Measurements from ENCODE around the gene TNS2.
"Not testable (repeated sequence)": the region's sequence is repeated elsewhere in the genome, so short reads cannot be mapped to it uniquely, and the experiment has no call there.

The TNS2 gene, protein sequence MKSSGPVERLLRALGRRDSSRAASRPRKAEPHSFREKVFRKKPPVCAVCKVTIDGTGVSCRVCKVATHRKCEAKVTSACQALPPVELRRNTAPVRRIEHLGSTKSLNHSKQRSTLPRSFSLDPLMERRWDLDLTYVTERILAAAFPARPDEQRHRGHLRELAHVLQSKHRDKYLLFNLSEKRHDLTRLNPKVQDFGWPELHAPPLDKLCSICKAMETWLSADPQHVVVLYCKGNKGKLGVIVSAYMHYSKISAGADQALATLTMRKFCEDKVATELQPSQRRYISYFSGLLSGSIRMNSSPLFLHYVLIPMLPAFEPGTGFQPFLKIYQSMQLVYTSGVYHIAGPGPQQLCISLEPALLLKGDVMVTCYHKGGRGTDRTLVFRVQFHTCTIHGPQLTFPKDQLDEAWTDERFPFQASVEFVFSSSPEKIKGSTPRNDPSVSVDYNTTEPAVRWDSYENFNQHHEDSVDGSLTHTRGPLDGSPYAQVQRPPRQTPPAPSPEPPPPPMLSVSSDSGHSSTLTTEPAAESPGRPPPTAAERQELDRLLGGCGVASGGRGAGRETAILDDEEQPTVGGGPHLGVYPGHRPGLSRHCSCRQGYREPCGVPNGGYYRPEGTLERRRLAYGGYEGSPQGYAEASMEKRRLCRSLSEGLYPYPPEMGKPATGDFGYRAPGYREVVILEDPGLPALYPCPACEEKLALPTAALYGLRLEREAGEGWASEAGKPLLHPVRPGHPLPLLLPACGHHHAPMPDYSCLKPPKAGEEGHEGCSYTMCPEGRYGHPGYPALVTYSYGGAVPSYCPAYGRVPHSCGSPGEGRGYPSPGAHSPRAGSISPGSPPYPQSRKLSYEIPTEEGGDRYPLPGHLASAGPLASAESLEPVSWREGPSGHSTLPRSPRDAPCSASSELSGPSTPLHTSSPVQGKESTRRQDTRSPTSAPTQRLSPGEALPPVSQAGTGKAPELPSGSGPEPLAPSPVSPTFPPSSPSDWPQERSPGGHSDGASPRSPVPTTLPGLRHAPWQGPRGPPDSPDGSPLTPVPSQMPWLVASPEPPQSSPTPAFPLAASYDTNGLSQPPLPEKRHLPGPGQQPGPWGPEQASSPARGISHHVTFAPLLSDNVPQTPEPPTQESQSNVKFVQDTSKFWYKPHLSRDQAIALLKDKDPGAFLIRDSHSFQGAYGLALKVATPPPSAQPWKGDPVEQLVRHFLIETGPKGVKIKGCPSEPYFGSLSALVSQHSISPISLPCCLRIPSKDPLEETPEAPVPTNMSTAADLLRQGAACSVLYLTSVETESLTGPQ (N-terminal part only)

DNA sequence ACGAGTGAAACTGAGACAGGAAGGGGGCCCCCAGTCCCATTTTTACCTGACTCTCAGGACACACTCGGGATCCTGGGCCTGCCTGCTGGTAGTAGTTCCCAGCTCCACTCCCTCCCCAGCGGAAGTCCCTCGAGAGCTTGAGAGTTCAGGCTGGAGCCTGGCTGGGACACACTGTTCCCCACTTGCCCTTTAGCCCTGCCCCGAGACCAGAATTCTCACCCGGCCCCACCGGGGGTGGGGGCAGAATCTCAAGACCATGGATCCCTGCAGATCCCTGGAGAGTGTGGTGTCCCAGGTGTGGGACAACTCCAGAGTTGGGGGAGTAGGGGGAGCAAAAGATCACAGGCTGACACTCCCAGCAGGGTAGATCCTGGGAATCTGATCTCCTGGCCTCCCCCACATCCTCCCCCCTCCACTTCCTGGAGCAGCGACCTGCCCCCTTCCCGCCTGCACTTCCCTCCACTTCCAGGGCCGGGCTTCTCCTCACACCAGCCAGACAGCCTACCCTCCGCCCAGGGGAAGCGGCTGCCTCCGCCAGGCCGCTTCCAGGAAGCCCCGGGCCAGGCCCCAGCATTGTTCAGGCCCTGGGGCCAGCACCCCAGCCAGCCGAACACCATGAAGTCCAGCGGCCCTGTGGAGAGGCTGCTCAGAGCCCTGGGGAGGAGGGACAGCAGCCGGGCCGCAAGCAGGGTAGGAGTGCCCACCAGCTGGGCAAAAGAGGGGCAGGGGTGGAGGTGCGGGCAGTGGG is at the start of gene TNS2:
TSS of gene TNS2 (plus strand) at position 495 of the 748 bp plus-strand sequence. CDS start at position 616, 121 bp downstream.
- in situ Hi-C loops (cut with MboI; ENCODE audit: low sequenced_read_pairs): loop anchor here (25.0 kb wide), 1 partner anchor 238 kb away; the partner anchor contains the start of genes MYG1 and PFDN5

- in situ Hi-C loops (cut with MboI; ENCODE audit: low sequenced_read_pairs): no loop called here
Observed at GRCh38 chr12:53004178-53004577, 45.7 kb upstream of the TNS2 start.

DNA sequence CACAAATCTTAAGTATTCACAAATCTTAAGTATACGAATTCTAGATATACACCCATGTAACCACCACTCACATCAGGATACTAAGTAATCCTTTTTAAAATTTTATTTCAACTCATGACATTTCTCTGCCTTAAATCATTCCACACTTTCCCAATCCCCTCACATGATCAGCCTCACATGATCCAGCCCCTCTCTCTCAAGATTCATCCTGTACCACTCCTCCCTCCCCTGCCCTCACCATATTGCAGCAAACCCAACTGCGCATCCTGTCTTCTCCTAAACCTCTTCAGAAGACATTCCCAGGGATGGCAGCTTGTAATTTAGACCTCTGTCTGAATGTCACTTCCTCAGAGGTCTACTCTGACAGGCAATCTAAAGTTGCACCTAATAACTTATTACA is 45.3 kb upstream of the TNS2 start:
- in situ Hi-C loops (cut with MboI; ENCODE audit: low sequenced_read_pairs): no loop called here

GRCh38 chr12:53005215-53005985 is 44.5 kb upstream of the TNS2 start:
- in situ Hi-C loops (cut with MboI; ENCODE audit: low sequenced_read_pairs): no loop called here

DNA sequence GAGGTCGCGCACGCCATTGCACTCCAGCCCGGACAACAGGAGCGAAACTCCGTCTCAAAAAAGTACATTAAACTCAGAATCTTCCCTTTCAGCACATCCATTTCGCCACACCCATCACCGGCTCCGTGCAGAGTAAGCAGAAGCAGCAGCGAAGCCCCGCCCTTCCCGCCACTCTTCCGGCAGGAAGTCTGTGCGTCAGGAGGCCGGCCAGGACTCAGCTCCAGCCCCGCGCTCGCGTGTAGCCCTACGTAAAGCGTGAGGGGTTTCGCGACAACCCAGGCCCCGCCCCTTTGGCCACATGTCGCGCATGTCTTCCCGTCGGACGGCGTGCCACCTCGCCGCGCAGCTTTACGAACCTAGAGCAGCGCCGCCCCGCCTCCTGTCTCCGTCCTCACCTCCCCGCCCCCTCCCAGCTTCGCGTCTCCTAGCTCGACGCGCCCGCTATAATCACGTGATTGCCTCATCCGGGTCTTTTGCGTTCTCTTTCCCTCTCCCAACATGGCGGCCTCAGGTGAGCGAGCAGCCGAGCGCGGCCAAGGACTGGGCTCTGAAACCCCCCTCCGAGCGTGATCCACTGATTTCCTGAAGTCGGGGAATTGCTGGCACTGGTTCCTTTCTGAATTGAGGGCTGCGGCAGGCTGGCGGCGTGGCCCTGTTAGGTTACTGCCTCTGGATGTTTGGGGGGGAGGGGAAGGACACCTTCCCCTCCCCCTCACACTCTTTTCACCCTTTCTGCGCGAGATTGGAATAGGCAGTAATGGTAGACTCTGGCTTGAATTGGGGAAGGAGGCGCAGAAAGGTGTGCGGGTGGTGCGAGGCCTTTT is 43.7 kb upstream of the TNS2 start, which contains the start of gene EIF4B:
TSS of gene EIF4B (plus strand) at position 471 of the 824 bp plus-strand sequence. CDS start at position 499, 28 bp downstream.
- in situ Hi-C loops (cut with MboI; ENCODE audit: low sequenced_read_pairs): no loop called here

DNA sequence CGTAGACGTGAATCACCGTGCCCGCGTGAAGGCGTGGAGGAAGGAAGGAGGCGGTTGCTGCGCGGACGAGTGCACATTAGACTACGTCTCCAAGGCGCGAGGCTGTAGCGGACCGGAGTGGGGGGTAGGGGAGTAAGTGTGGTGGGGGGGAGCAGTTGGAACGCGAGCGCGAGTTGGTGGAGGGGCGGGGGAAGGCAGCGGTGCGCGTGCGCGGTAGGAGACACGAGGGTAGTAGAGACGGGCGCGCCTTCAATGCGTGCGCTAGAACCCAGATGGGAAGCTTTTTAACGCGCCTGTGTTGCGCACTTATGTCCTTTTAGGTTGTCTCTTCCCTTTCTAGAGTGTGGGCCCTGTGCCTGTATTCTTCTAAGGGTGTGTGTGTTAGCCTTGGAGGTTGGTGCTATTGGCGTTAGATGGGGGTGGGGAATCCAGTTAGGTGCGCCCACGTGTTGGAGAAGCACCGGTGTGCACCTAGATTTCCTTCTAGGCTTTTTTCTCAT is 43.0 kb upstream of the TNS2 start:
- in situ Hi-C loops (cut with MboI; ENCODE audit: low sequenced_read_pairs): no loop called here

DNA sequence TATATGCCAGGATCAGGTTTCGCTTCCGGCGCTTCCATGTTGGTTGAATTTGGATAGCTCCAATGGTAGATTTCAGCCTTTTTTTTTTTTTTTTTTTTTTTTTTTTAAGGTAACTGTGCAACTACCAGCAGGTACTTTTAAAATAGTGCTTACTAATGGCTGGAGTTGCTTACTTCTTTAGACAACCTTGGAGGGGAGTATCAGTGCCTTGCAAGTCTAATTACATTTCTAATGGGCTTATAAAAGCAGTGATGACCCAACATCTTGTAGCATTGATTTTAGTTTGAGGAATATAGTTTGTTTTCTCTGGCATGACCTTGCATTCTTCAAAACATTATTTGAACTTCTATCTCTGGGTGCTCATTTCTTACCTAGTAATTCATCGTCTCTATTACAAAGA is 42.5 kb upstream of the TNS2 start:
- in situ Hi-C loops (cut with MboI; ENCODE audit: low sequenced_read_pairs): no loop called here

DNA sequence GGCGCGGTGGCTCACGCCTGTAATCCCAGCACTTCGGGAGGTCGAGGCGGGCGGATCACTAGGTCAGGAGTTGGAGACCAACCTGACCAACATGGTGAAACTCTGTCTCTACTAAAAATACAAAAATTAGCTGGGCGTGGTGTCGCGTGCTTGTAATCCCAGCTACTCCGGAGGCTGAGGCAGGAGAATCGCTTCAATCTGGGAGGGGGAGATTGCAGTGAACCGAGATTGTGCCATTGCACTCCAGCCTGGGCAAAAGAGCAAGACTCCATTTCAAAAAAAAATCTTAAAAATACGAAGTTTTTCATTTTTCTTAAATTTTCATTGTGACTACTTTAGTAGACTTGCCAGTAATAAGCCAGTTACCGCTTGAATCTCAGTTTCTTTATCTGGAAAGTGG is 41.1 kb upstream of the TNS2 start:
- in situ Hi-C loops (cut with MboI; ENCODE audit: low sequenced_read_pairs): not testable (repeated sequence)

DNA sequence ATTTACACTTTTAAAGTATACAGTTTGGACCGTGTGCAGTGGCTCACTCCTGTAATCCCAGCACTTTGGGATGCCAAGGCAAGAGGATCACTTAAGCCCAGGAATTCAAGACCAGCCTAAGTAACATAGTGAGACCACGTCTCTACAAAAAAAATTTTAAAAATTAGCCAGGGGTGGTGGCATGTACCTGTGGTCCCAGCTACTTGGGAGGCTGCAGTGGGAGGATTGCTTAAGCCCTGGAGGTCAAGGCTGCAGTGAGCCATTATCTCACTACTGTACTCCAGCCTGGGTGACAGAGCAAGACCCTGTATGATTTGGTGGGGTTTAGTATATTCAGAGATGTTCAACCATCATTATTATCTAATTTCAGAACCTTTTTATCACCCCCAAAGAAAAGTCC is 38.9 kb upstream of the TNS2 start:
- in situ Hi-C loops (cut with MboI; ENCODE audit: low sequenced_read_pairs): no loop called here

DNA sequence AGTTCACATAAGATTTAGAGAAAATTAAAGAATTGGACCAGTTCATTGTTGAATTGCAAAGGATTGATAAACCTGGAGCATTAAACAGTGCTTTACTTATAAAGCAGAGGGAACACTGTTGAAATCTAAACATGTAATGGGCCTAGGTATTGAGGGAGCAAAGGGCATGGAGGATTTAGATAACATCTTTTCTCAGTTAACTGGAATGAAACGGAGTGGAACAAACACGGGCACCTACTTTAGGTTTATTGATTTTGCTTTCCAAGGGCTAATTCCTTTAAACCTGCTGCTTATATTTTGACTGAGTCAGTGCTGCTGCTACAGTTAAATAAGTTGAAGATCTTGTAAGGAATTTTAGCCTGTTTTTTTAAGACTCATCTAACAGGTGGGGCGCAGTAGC is 38.0 kb upstream of the TNS2 start:
- in situ Hi-C loops (cut with MboI; ENCODE audit: low sequenced_read_pairs): no loop called here

DNA sequence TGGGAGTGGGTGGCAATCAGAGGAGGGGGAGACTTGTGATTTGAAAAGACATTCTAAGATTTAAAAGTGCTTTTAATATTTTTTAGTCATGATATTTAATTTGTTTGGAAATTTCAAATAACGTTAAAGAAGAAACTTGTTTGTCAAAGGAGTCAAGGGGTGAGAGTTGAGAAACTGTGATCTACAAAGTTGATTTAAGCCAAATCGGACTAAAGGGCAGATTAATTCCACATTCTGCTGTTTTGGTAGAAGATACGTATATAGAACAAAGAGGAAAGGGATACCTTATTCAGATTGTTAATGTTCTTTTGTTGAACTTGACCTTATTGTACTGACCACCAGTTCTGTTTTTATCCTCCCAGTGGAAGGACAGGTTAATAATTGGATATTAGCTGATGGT is 36.9 kb upstream of the TNS2 start:
- in situ Hi-C loops (cut with MboI; ENCODE audit: low sequenced_read_pairs): no loop called here

DNA sequence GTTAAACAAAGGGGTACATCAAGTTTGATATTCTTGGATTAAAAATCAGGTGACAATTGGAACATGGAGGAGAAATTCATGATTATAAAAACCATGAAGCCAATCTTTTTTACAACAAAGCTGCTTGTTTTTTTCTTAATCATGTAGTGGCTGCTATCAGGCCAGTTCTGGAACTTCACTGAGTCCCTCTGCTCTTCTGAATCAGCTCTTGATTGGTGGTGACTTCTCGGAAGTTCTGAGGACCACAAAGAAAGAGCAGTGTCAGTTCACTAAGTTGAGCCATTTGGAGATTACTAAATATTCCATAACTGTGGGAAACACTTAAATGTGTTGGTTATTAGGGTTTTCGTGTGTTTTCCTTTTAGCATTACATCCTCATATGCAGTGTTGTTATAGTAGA is 35.2 kb upstream of the TNS2 start:
- in situ Hi-C loops (cut with MboI; ENCODE audit: low sequenced_read_pairs): no loop called here

- in situ Hi-C loops (cut with MboI; ENCODE audit: low sequenced_read_pairs): no loop called here
Observed at GRCh38 chr12:53025250-53025649, 24.6 kb upstream of the TNS2 start.

DNA sequence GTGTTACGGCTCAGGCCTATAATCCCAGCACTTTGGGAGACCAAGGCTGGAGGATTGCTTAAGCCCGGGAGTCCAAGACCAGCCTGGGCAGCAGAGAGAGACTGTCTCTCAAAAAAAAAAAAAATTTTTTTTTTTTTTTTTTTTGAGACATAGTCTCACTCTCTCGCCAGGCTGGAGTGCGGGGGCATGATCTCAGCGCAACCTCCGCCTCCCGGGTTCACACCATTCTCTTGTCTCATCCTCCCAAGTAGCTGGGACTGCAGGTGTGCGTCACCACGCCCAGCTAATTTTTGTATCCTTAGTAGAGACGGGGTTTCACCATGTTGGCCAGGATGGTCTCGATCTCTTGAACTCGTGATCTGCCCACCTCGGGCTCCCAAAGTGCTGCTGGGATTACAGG is 22.9 kb upstream of the TNS2 start:
- in situ Hi-C loops (cut with MboI; ENCODE audit: low sequenced_read_pairs): not testable (repeated sequence)

DNA sequence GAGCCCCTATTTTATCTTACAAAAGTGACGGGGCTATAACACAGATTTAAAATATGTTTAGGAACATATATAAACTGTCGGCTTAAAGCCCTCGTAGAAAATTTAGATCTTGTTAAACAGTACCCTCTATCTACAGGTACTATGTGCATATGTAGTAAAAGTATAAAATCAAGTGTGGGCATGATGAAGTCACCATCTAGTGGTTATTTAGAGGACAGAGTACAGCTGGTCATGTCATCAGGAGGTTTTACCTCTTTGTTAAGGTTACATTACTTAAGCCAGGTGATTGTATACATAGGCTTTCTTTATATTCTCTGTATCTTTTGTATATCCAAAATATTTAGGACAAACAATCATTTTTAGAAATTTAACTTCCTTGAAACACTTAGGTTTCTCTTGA is 18.2 kb upstream of the TNS2 start:
- in situ Hi-C loops (cut with MboI; ENCODE audit: low sequenced_read_pairs): no loop called here

DNA sequence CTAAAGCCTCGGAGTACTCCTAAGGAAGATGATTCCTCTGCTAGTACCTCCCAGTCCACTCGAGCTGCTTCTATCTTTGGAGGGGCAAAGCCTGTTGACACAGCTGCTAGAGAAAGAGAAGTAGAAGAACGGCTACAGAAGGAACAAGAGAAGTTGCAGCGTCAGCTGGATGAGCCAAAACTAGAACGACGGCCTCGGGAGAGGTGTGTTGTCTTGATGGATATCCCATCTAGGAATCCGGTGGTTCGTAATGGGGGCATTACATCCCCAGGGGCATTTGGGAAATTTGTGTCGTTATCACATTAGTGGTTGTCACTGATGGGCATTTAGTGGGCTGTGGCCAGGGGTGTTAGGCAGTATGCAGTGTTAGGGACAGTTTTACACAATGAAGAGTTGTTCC is 16.0 kb upstream of the TNS2 start:
- in situ Hi-C loops (cut with MboI; ENCODE audit: low sequenced_read_pairs): not testable (repeated sequence)

DNA sequence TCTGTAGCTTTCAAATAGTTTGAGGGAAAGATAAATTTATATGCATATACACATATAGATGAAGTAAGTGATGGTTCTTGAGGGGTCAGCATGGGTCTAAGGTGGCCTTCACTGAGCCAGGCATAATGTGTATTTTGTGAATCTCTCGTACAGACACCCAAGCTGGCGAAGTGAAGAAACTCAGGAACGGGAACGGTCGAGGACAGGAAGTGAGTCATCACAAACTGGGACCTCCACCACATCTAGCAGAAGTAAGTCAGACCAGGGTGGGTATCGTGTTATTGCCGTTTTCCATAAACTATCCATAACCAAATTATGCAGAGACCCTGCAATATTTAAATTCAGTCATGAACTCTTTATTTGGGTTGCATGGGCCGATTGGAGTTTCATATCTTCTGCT is 15.4 kb upstream of the TNS2 start:
- in situ Hi-C loops (cut with MboI; ENCODE audit: low sequenced_read_pairs): no loop called here

GRCh38 chr12:53036802-53037201 is 13.1 kb upstream of the TNS2 start:
- in situ Hi-C loops (cut with MboI; ENCODE audit: low sequenced_read_pairs): no loop called here

Data from HL-60/S4 treated with retinoic acid at 250 ng/mL for 4 days and 3 days (cell line).